Left ventricle myocardium superior (tissue), 1 donor: ENCODE data around the gene XPR1. TPM values are rescaled to one million over a fixed set of nuclear protein-coding genes. Genes with fewer than 3 reads are reported as not detected.

ENCODE experiments used
- ATAC-seq: fragments of 200-7000 bp; cut with Tn5 transposase; one replicate; pipeline ENCODE4 v1.9.1; 2020; ENCODE audit warnings: mild to moderate bottlenecking, moderate library complexity
- DNase-seq: peaks from one replicate; pipeline ENCODE4 v3.0.0-alpha.2; 2020
- intact Hi-C: fragments of 100-400 bp; cut with micrococcal nuclease; formaldehyde crosslinking; loops from one replicate; pipeline ENCODE4 v1.11.0; 2022
- total RNA-seq: library from RNA; stranded (reverse); fragmentation: NEBNext Ultra II Directional; extraction: Animal tissue kit (Norgen Biotek cat#: 25700); gene quantifications from one replicate; pipeline ENCODE4 v1.2.1, GENCODE V29; 2021
- donor health status: DM: no; HTN: yes; CAD: no; lungs with severe emphysema.

XPR1 gene
- total RNA-seq, 1 donor from 2014 or later: 43.8 TPM

GRCh38 chr1:180930687-180931086 is 298.9 kb downstream of the XPR1 start:
- no peak for DNase-seq
- intact Hi-C loops: no loop called here
- no peak for ATAC-seq

- DNase-seq (no peak), ATAC-seq (no peak)
- intact Hi-C loops: no loop called here
Measured at GRCh38 chr1:180931529-180931928, 299.7 kb downstream of the XPR1 start.

- intact Hi-C loops: no loop called here
- ATAC-seq (no peak), DNase-seq (no peak)
Measured at GRCh38 chr1:180932378-180932777, 300.6 kb downstream of the XPR1 start.

GRCh38 chr1:180933141-180933540 is 301.3 kb downstream of the XPR1 start:
- ATAC-seq (no peak), DNase-seq (no peak)
- intact Hi-C loops: no loop called here

GRCh38 chr1:180934563-180934962 is 302.7 kb downstream of the XPR1 start:
- DNase-seq (no peak), ATAC-seq (no peak)
- intact Hi-C loops: no loop called here

- intact Hi-C loops: no loop called here
- DNase-seq (no peak), ATAC-seq (no peak)
Measured at GRCh38 chr1:180935326-180936109, 303.7 kb downstream of the XPR1 start.

GRCh38 chr1:180936110-180937011 is 304.5 kb downstream of the XPR1 start:
- intact Hi-C loops: no loop called here
- DNase-seq: no peak
- no peak for ATAC-seq

- ATAC-seq: no peak
- DNase-seq: no peak
- intact Hi-C loops: no loop called here
Measured at GRCh38 chr1:180937012-180937372, 305.2 kb downstream of the XPR1 start.

- intact Hi-C loops: no loop called here
- DNase-seq (no peak), ATAC-seq (no peak)
Measured at GRCh38 chr1:180937624-180938225, 305.9 kb downstream of the XPR1 start.

GRCh38 chr1:180939073-180939710 is 307.4 kb downstream of the XPR1 start:
- no peak for DNase-seq
- intact Hi-C loops: no loop called here
- no peak for ATAC-seq

- intact Hi-C loops: no loop called here
- ATAC-seq (no peak), DNase-seq (no peak)
Measured at GRCh38 chr1:180939711-180940103, 307.9 kb downstream of the XPR1 start.

Other genes with a start within 250 kb of the XPR1 start
- 20.5 TPM for gene ACBD6, start 129.4 kb upstream of the XPR1 start, total RNA-seq
- 1.5 TPM for gene OVAAL, start 73.1 kb upstream of the XPR1 start, total RNA-seq